Peyer's patch (tissue), 4 donors: ENCODE results near the gene AFAP1L1.

Source experiments
- POLR2A ChIP-seq, 2 donors: fragments of 450-650 bp; IDR thresholded peaks; one replicate each; pipeline ENCODE4 v1.5.1; 2017; ENCODE audit warnings: antibody characterized with exemption in 2 of 2, mild to moderate bottlenecking in 2 of 2, moderate library complexity in 2 of 2
- TF ChIP-seq, protein P1 (sequence below), 6 experiments: fragments of 450-650 bp in 4 of 6; fragments of 200-600 bp in 2 of 6; sonication (generic) in 1 of 6; IDR thresholded peaks; one replicate each; pipeline ENCODE4 v1.5.1; 2017 to 2019; ENCODE audit warnings: antibody characterized with exemption in 6 of 6, mild to moderate bottlenecking in 3 of 6, moderate library complexity in 1 of 6

DNA sequence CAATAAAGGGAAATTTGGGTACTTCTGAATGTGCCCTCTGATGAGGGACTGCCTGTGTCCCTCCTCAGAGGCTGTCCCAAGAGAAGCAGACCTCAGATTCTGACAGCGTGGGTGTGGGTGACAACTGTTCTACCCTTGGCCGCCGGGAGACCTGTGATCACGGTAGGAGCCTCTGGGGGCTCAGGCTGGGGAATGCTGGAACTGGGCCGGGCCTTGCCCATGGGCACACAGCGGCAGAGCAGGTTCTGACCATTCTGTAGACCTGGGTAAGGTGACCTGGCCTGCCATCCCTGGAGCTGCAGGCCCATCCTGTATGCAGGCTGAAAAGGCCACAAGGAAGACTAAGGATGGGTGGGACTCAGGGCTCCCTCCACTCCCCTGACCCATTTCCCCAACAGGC lies 44.1 kb downstream of the AFAP1L1 start:
- TF ChIP-seq, protein P1, sequence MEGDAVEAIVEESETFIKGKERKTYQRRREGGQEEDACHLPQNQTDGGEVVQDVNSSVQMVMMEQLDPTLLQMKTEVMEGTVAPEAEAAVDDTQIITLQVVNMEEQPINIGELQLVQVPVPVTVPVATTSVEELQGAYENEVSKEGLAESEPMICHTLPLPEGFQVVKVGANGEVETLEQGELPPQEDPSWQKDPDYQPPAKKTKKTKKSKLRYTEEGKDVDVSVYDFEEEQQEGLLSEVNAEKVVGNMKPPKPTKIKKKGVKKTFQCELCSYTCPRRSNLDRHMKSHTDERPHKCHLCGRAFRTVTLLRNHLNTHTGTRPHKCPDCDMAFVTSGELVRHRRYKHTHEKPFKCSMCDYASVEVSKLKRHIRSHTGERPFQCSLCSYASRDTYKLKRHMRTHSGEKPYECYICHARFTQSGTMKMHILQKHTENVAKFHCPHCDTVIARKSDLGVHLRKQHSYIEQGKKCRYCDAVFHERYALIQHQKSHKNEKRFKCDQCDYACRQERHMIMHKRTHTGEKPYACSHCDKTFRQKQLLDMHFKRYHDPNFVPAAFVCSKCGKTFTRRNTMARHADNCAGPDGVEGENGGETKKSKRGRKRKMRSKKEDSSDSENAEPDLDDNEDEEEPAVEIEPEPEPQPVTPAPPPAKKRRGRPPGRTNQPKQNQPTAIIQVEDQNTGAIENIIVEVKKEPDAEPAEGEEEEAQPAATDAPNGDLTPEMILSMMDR (IDR thresholded peaks at IDR 0.05) = no peak
- no peak for TF ChIP-seq POLR2A (IDR thresholded peaks at IDR 0.05)
